ENCODE measurements around the gene P2RX6.

P2RX6 gene

GRCh38 chr22:20975541-20976290 lies 39.2 kb upstream of the P2RX6 start:
- no peak overlapping the region for H3K4me3 Mint-ChIP-seq
- no peak overlapping the region for H3K27ac Mint-ChIP-seq
- ATAC-seq (replicated peaks): no peak
- H3K27me3 Mint-ChIP-seq: peaks cover 8 to 26% of the 10 kb centered on the region in 2 donors
- peaks cover 4 to 13% of the 10 kb centered on the region in 2 donors for H3K4me1 Mint-ChIP-seq (ENCODE audit: low read depth in 2 of 2)
- no peaks in the 10 kb centered on the region for H3K9me3 Mint-ChIP-seq
- no peak for DNase-seq
- no peaks in the 10 kb centered on the region for H3K36me3 Mint-ChIP-seq (ENCODE audit: insufficient read depth)

GRCh38 chr22:20976291-20976877 lies 38.6 kb upstream of the P2RX6 start:
- Mint-ChIP-seq H3K4me3 (no peak overlapping the region), H3K27ac (no peak overlapping the region)
- no peak for ATAC-seq (replicated peaks)

GRCh38 chr22:20977019-20977418 lies 37.9 kb upstream of the P2RX6 start:
- H3K4me1 Mint-ChIP-seq (ENCODE audit: low read depth in 2 of 2): peaks cover 12 to 21% of the 10 kb centered on the region in 2 donors
- peaks cover 8 to 26% of the 10 kb centered on the region in 2 donors for H3K27me3 Mint-ChIP-seq
- ATAC-seq (replicated peaks): no peak
- H3K9me3 Mint-ChIP-seq: no peaks in the 10 kb centered on the region
- no peak overlapping the region for H3K27ac Mint-ChIP-seq
- H3K36me3 Mint-ChIP-seq (ENCODE audit: insufficient read depth): peaks cover 3% of the 10 kb centered on the region
- DNase-seq: no peak
- no peak overlapping the region for H3K4me3 Mint-ChIP-seq

More at GRCh38 chr22:20976291-20976877, 38.6 kb upstream of the P2RX6 start:
- no peak for DNase-seq
- no peaks in the 10 kb centered on the region for H3K9me3 Mint-ChIP-seq
- peaks cover 9 to 19% of the 10 kb centered on the region in 2 donors for H3K4me1 Mint-ChIP-seq (ENCODE audit: low read depth in 2 of 2)
- peaks cover 8 to 26% of the 10 kb centered on the region in 2 donors for H3K27me3 Mint-ChIP-seq
- no peaks in the 10 kb centered on the region for H3K36me3 Mint-ChIP-seq (ENCODE audit: insufficient read depth)

GRCh38 chr22:20977516-20978170 lies 37.3 kb upstream of the P2RX6 start:
- H3K4me1 Mint-ChIP-seq (ENCODE audit: low read depth in 2 of 2): peaks cover 16 to 25% of the 10 kb centered on the region in 2 donors
- DNase-seq (no peak), ATAC-seq (replicated peaks) (no peak)
- H3K36me3 Mint-ChIP-seq (ENCODE audit: insufficient read depth): peaks cover 5% of the 10 kb centered on the region
- peaks cover 8 to 26% of the 10 kb centered on the region in 2 donors for H3K27me3 Mint-ChIP-seq
- H3K27ac Mint-ChIP-seq: no peak overlapping the region
- H3K9me3 Mint-ChIP-seq: no peaks in the 10 kb centered on the region
- no peak overlapping the region for H3K4me3 Mint-ChIP-seq

GRCh38 chr22:20978419-20978818 lies 36.5 kb upstream of the P2RX6 start:
- DNase-seq: no peak
- Mint-ChIP-seq H3K27me3 (peaks cover 8 to 26% of the 10 kb centered on the region in 2 donors), H3K4me3 (no peak overlapping the region), H3K9me3 (no peaks in the 10 kb centered on the region), H3K27ac (no peak overlapping the region), H3K4me1 (ENCODE audit: low read depth in 2 of 2) (peaks cover 23 to 29% of the 10 kb centered on the region in 2 donors), H3K36me3 (ENCODE audit: insufficient read depth) (peaks cover 6% of the 10 kb centered on the region)
- no peak for ATAC-seq (replicated peaks)

GRCh38 chr22:20979243-20979809 lies 35.6 kb upstream of the P2RX6 start:
- Mint-ChIP-seq H3K9me3 (no peaks in the 10 kb centered on the region), H3K4me3 (peak overlapping the region in 1 of 2 donors; percentile 17), H3K27me3 (peaks cover 8 to 18% of the 10 kb centered on the region in 2 donors), H3K27ac (peak overlapping the region; percentile 14 to 91), H3K4me1 (ENCODE audit: low read depth in 2 of 2) (peaks cover 29 to 34% of the 10 kb centered on the region in 2 donors), H3K36me3 (ENCODE audit: insufficient read depth) (peaks cover 6% of the 10 kb centered on the region)
- DNase-seq (peak in 2 of 3 experiments; percentile 43 to 44), ATAC-seq (replicated peaks) (peak; percentile 60)

- Mint-ChIP-seq H3K9me3 (no peaks in the 10 kb centered on the region), H3K27ac (peak overlapping the region in 1 of 2 donors; percentile 91), H3K36me3 (ENCODE audit: insufficient read depth) (peaks cover 6% of the 10 kb centered on the region), H3K4me1 (ENCODE audit: low read depth in 2 of 2) (peaks cover 29 to 34% of the 10 kb centered on the region in 2 donors), H3K27me3 (peaks cover 8 to 16% of the 10 kb centered on the region in 2 donors), H3K4me3 (peak overlapping the region; percentile 17 to 34)
- ATAC-seq (replicated peaks) (no peak), DNase-seq (no peak)
Observed at GRCh38 chr22:20979940-20980453, 35.0 kb upstream of the P2RX6 start.

GRCh38 chr22:20980523-20980922 lies 34.4 kb upstream of the P2RX6 start:
- H3K36me3 Mint-ChIP-seq (ENCODE audit: insufficient read depth): peaks cover 6% of the 10 kb centered on the region
- H3K27ac Mint-ChIP-seq: peak overlapping the region; percentile 91 to 97
- peak overlapping the region in 1 of 2 donors; percentile 17 for H3K4me3 Mint-ChIP-seq
- H3K4me1 Mint-ChIP-seq (ENCODE audit: low read depth in 2 of 2): peaks cover 29 to 34% of the 10 kb centered on the region in 2 donors
- no peaks in the 10 kb centered on the region for H3K9me3 Mint-ChIP-seq
- ATAC-seq (replicated peaks) (no peak), DNase-seq (no peak)
- H3K27me3 Mint-ChIP-seq: peaks cover 7 to 11% of the 10 kb centered on the region in 2 donors

- ATAC-seq (replicated peaks): no peak
- Mint-ChIP-seq H3K9me3 (no peaks in the 10 kb centered on the region), H3K4me1 (ENCODE audit: low read depth in 2 of 2) (peaks cover 29 to 34% of the 10 kb centered on the region in 2 donors), H3K4me3 (peak overlapping the region; percentile 92 to 97), H3K27me3 (peaks cover under 1 to 5% of the 10 kb centered on the region in 2 donors), H3K27ac (peak overlapping the region; percentile 90 to 97), H3K36me3 (ENCODE audit: insufficient read depth) (peaks cover 6% of the 10 kb centered on the region)
- DNase-seq: no peak
Observed at GRCh38 chr22:20980938-20981722, 33.8 kb upstream of the P2RX6 start.

- Mint-ChIP-seq H3K27ac (peak within 1 kb of the TSS; percentile 90 to 97), H3K4me3 (peak within 1 kb of the TSS; percentile 92 to 97), H3K27me3 (no peaks in the 10 kb centered on the region), H3K36me3 (ENCODE audit: insufficient read depth) (peaks cover 10% of the 10 kb centered on the region), H3K4me1 (ENCODE audit: low read depth in 2 of 2) (peaks cover 29 to 34% of the 10 kb centered on the region in 2 donors), H3K9me3 (no peaks in the 10 kb centered on the region)
- ATAC-seq (replicated peaks): peak; percentile 85
- peak; percentile 49 to 61 (median 56) for DNase-seq
Observed at GRCh38 chr22:20981787-20982562, 33.0 kb upstream of the P2RX6 start, which contains the start of gene LZTR1. TSS of gene LZTR1 (plus strand) at chr22:20982297. CDS start at chr22:20982372, 75 bp downstream.

GRCh38 chr22:20982563-20982882 lies 32.4 kb upstream of the P2RX6 start:
- Mint-ChIP-seq H3K27me3 (no peaks in the 10 kb centered on the region), H3K36me3 (ENCODE audit: insufficient read depth) (peaks cover 15% of the 10 kb centered on the region), H3K4me3 (peak overlapping the region; percentile 92 to 97), H3K27ac (peak overlapping the region; percentile 90 to 97), H3K4me1 (ENCODE audit: low read depth in 2 of 2) (peaks cover 29 to 34% of the 10 kb centered on the region in 2 donors), H3K9me3 (no peaks in the 10 kb centered on the region)
- no peak for ATAC-seq (replicated peaks)
- DNase-seq: no peak
